HEK293 (cell line): ENCODE data around the gene PEX26.
"Not testable (repeated sequence)": the region's sequence is repeated elsewhere in the genome, so short reads cannot be mapped to it uniquely, and the experiment has no call there.

ENCODE experiments used
- CTCF ChIA-PET: fragments of 350-600 bp; formaldehyde crosslinking; extraction: SDS; loops from one replicate; lab custom pipeline; 2021; ENCODE audit warnings: antibody characterized with exemption; lab: Yijun Ruan, JAX
- POLR2A ChIA-PET: fragments of 300-600 bp; formaldehyde crosslinking; extraction: SDS; loops from one replicate; lab custom pipeline; 2020; ENCODE audit warnings: antibody characterized with exemption, inconsistent platforms; lab: Yijun Ruan, JAX
- H3K27ac ChIP-seq: fragments of 200-500 bp; sonication (Bioruptor generic); 2 replicates; pipeline ENCODE4 v1.5.1; 2014; ENCODE audit warnings: low read depth, low read length, control low read depth, inconsistent platforms; ENCODE audit errors: extremely low read depth
- H3K36me3 ChIP-seq, 2 experiments: fragments of 200-500 bp in 1 of 2; sonication (Bioruptor generic) in 1 of 2; 1 replicate in 1 of 2; 2 replicates in 1 of 2; pipeline ENCODE4 v1.5.1; 2014 to 2017; ENCODE audit warnings: inconsistent platforms in 2 of 2, low read length in 2 of 2; ENCODE audit not compliant: control insufficient read depth in 2 of 2, insufficient read depth in 1 of 2
- H3K4me1 ChIP-seq: fragments of 200-500 bp; sonication (Bioruptor generic); 2 replicates; pipeline ENCODE4 v1.5.1; 2014; ENCODE audit warnings: mild to moderate bottlenecking, low read length, inconsistent platforms; ENCODE audit not compliant: control insufficient read depth, insufficient read depth
- H3K4me3 ChIP-seq: 2 replicates; pipeline ENCODE4 v1.5.1; 2011; ENCODE audit warnings: low read depth, mild to moderate bottlenecking, control low read depth, low read length, moderate library complexity
- H3K9me3 ChIP-seq: fragments of 200-500 bp; sonication (Bioruptor generic); 2 replicates; pipeline ENCODE4 v1.5.1; 2014; ENCODE audit warnings: low read depth, low read length, inconsistent platforms; ENCODE audit not compliant: control insufficient read depth, insufficient read depth
- GFI1B ChIP-seq: fragments of 450-650 bp; formaldehyde crosslinking; IDR thresholded peaks from 2 replicates; pipeline ENCODE4 v1.5.1; 2016; ENCODE audit warnings: missing biosample characterization, missing genetic modification characterization
- GLIS2 ChIP-seq: fragments of 450-650 bp; formaldehyde crosslinking; IDR thresholded peaks from 2 replicates; pipeline ENCODE4 v1.5.1; 2016; ENCODE audit warnings: missing biosample characterization, missing genetic modification characterization
- HOXD13 ChIP-seq: sonication (generic); formaldehyde crosslinking; IDR thresholded peaks from 2 replicates; pipeline ENCODE4 v1.8.0; 2022; ENCODE audit warnings: missing genetic modification reagents, borderline replicate concordance
- IKZF3 ChIP-seq: fragments of 450-650 bp; IDR thresholded peaks from 2 replicates; pipeline ENCODE4 v1.5.0; 2018; ENCODE audit warnings: missing biosample characterization, mild to moderate bottlenecking, missing genetic modification characterization, moderate library complexity
- KLF9 ChIP-seq: fragments of 450-650 bp; formaldehyde crosslinking; IDR thresholded peaks from 2 replicates; pipeline ENCODE4 v1.5.1; 2016; ENCODE audit warnings: missing biosample characterization, missing genetic modification characterization, low read depth
- OVOL3 ChIP-seq: fragments of 450-650 bp; formaldehyde crosslinking; IDR thresholded peaks from 2 replicates; pipeline ENCODE4 v1.5.1; 2016; ENCODE audit warnings: missing biosample characterization, missing genetic modification characterization
- PRDM4 ChIP-seq: fragments of 450-650 bp; formaldehyde crosslinking; IDR thresholded peaks from 2 replicates; pipeline ENCODE4 v1.5.1; 2017; ENCODE audit warnings: missing biosample characterization, missing genetic modification characterization
- SCRT1 ChIP-seq: fragments of 450-650 bp; formaldehyde crosslinking; IDR thresholded peaks from 2 replicates; pipeline ENCODE4 v1.5.1; 2016; ENCODE audit warnings: missing biosample characterization, missing genetic modification characterization, borderline replicate concordance
- SETDB1 ChIP-seq: IDR thresholded peaks from one replicate; pipeline ENCODE4 v1.6.1; 2017; ENCODE audit warnings: mild to moderate bottlenecking, low read length, moderate library complexity, mixed read lengths; ENCODE audit not compliant: insufficient read length
- YY2 ChIP-seq: fragments of 450-650 bp; formaldehyde crosslinking; IDR thresholded peaks from 2 replicates; pipeline ENCODE4 v1.5.1; 2016; ENCODE audit warnings: missing biosample characterization, missing genetic modification characterization
- ZBTB6 ChIP-seq: fragments of 450-650 bp; formaldehyde crosslinking; IDR thresholded peaks from 2 replicates; pipeline ENCODE4 v1.5.1; 2017; ENCODE audit warnings: missing biosample characterization, missing genetic modification characterization
- ZNF121 ChIP-seq: fragments of 450-650 bp; formaldehyde crosslinking; IDR thresholded peaks from 2 replicates; pipeline ENCODE4 v1.5.1; 2016; ENCODE audit warnings: missing biosample characterization, missing genetic modification characterization
- ZNF202 ChIP-seq: fragments of 450-650 bp; formaldehyde crosslinking; IDR thresholded peaks from 2 replicates; pipeline ENCODE4 v1.5.1; 2016; ENCODE audit warnings: missing biosample characterization, missing genetic modification characterization, borderline replicate concordance
- ZNF221 ChIP-seq: fragments of 450-650 bp; formaldehyde crosslinking; IDR thresholded peaks from 2 replicates; pipeline ENCODE4 v1.5.1; 2017; ENCODE audit warnings: missing biosample characterization, missing genetic modification characterization, borderline replicate concordance
- ZNF24 ChIP-seq: fragments of 450-650 bp; formaldehyde crosslinking; IDR thresholded peaks from 2 replicates; pipeline ENCODE4 v1.5.1; 2016; ENCODE audit warnings: missing biosample characterization, missing genetic modification characterization
- ZNF292 ChIP-seq: fragments of 450-650 bp; formaldehyde crosslinking; IDR thresholded peaks from 2 replicates; pipeline ENCODE4 v1.5.1; 2016; ENCODE audit warnings: low read depth, missing biosample characterization, missing genetic modification characterization, borderline replicate concordance
- ZNF324 ChIP-seq: fragments of 450-650 bp; formaldehyde crosslinking; IDR thresholded peaks from 2 replicates; pipeline ENCODE4 v1.5.1; 2016; ENCODE audit warnings: missing biosample characterization, missing genetic modification characterization
- ZNF366 ChIP-seq: fragments of 450-650 bp; formaldehyde crosslinking; conservative IDR thresholded peaks from 2 replicates; pipeline ENCODE4 v1.5.1; 2016; ENCODE audit warnings: missing biosample characterization, missing genetic modification characterization
- ZNF513 ChIP-seq: fragments of 450-650 bp; IDR thresholded peaks from 2 replicates; pipeline ENCODE4 v1.5.1; 2018; ENCODE audit warnings: missing biosample characterization, missing genetic modification characterization
- ZNF549 ChIP-seq: fragments of 450-650 bp; IDR thresholded peaks from 2 replicates; pipeline ENCODE4 v1.5.1; 2018; ENCODE audit warnings: missing biosample characterization, missing genetic modification characterization, mild to moderate bottlenecking, inconsistent platforms, moderate library complexity
- ZNF658 ChIP-seq: fragments of 450-650 bp; formaldehyde crosslinking; IDR thresholded peaks from 2 replicates; pipeline ENCODE4; 2016; ENCODE audit warnings: missing biosample characterization, missing genetic modification characterization
- ZNF664 ChIP-seq: fragments of 450-650 bp; formaldehyde crosslinking; IDR thresholded peaks from 2 replicates; pipeline ENCODE4 v1.5.1; 2016; ENCODE audit warnings: missing biosample characterization, missing genetic modification characterization
- ZNF837 ChIP-seq: fragments of 450-650 bp; formaldehyde crosslinking; IDR thresholded peaks from 2 replicates; pipeline ENCODE4 v1.5.1; 2016; ENCODE audit warnings: missing biosample characterization, missing genetic modification characterization
- ZSCAN5A ChIP-seq: fragments of 450-650 bp; formaldehyde crosslinking; IDR thresholded peaks from 2 replicates; pipeline ENCODE4 v1.5.1; 2016; ENCODE audit warnings: missing biosample characterization, missing genetic modification characterization
- TF ChIP-seq, protein P1 (sequence below): fragments of 450-650 bp; formaldehyde crosslinking; IDR thresholded peaks from 2 replicates; pipeline ENCODE4 v1.5.1; 2016; ENCODE audit warnings: missing biosample characterization, missing genetic modification characterization

Gene PEX26

GRCh38 chr22:18063306-18063705 is 14.5 kb upstream of the PEX26 start:
- H3K27ac ChIP-seq = no peak overlapping the region
- no peaks in the 10 kb centered on the region for H3K9me3 ChIP-seq
- TF ChIP-seq IKZF3 (tag by site-specific recombination) (no peak), SCRT1 (tag by site-specific recombination) (no peak), ZNF324 (tag by site-specific recombination) (no peak), OVOL3 (tag by site-specific recombination) (no peak), GFI1B (tag by site-specific recombination) (no peak), SETDB1 (no peak), ZNF658 (tag by site-specific recombination) (no peak), ZNF837 (tag by site-specific recombination) (no peak), ZBTB6 (no peak), ZNF24 (tag by site-specific recombination) (no peak), GLIS2 (tag by site-specific recombination) (no peak), ZNF513 (tag by site-specific recombination) (no peak)
- TF ChIP-seq, protein P1, sequence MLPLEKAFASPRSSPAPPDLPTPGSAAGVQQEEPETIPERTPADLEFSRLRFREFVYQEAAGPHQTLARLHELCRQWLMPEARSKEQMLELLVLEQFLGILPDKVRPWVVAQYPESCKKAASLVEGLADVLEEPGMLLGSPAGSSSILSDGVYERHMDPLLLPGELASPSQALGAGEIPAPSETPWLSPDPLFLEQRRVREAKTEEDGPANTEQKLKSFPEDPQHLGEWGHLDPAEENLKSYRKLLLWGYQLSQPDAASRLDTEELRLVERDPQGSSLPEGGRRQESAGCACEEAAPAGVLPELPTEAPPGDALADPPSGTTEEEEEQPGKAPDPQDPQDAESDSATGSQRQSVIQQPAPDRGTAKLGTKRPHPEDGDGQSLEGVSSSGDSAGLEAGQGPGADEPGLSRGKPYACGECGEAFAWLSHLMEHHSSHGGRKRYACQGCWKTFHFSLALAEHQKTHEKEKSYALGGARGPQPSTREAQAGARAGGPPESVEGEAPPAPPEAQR (tag by site-specific recombination) = no peak
- no peak overlapping the region for H3K4me3 ChIP-seq
- H3K36me3 ChIP-seq = no peaks in the 10 kb centered on the region
- POLR2A ChIA-PET = interaction anchor here (1.3 kb wide), 1 partner anchor 14 kb away, joined by 5 read pairs; the partner anchor contains the start of gene PEX26
- H3K4me1 ChIP-seq = 0 out of 2 replicates have a peak, but pooled peaks cover 2% of the 10 kb centered on the region
- CTCF ChIA-PET = interaction anchor here (0.8 to 6.3 kb wide), 4 partner anchors 12 to 233 kb away, joined by 3 to 95 read pairs (median 22); partner anchors contain the start of genes MICAL3 and PEX26

- ChIA-PET CTCF (interaction anchor here (2.1 to 6.3 kb wide), 3 partner anchors 11 to 233 kb away, joined by 9 to 95 read pairs (median 34); partner anchors contain the start of genes MICAL3 and PEX26), POLR2A (interaction anchor here (1.3 kb wide), 1 partner anchor 14 kb away, joined by 5 read pairs; the partner anchor contains the start of gene PEX26)
- not testable (repeated sequence) for H3K36me3 ChIP-seq, H3K9me3 ChIP-seq, H3K4me3 ChIP-seq, H3K27ac ChIP-seq, H3K4me1 ChIP-seq
- peak; percentile 48; the same call in 1 of the 2 replicates for TF ChIP-seq ZNF366 (tag by site-specific recombination)
Measured at GRCh38 chr22:18063715-18064114, 14.1 kb upstream of the PEX26 start.

- H3K4me3 ChIP-seq = no peak overlapping the region
- ChIA-PET POLR2A (interaction anchor here (0.5 to 1.0 kb wide), 3 partner anchors 10 to 41 kb away, joined by 3 to 4 read pairs (median 3); no protein-coding TSS in a partner anchor), CTCF (interaction anchor here (0.7 to 6.3 kb wide), 5 partner anchors 11 to 234 kb away, joined by 3 to 95 read pairs (median 4); partner anchors contain the start of genes MICAL3 and PEX26)
- no peaks in the 10 kb centered on the region for H3K4me1 ChIP-seq
- no peaks in the 10 kb centered on the region for H3K36me3 ChIP-seq
- H3K27ac ChIP-seq = no peak overlapping the region
- H3K9me3 ChIP-seq = no peaks in the 10 kb centered on the region
- TF ChIP-seq ZNF664 (no peak), HOXD13 (CRISPR knock-in tag) (no peak), ZNF202 (tag by site-specific recombination) (no peak), ZSCAN5A (tag by site-specific recombination) (no peak), ZNF549 (tag by site-specific recombination) (no peak), PRDM4 (no peak), YY2 (no peak), ZNF292 (tag by site-specific recombination) (no peak), ZNF121 (tag by site-specific recombination) (no peak), ZNF221 (no peak), KLF9 (tag by site-specific recombination) (no peak)
Measured at GRCh38 chr22:18064636-18065035, 13.2 kb upstream of the PEX26 start.
